K562 (cell line): ENCODE results near the gene SRCAP. TPM values are rescaled to one million over a fixed set of nuclear protein-coding genes. Genes with fewer than 3 reads are reported as not detected.

Experiments
- CHD1 ChIP-seq: fragments of 200-600 bp; sonication (generic); IDR thresholded peaks from one replicate; pipeline ENCODE4 v1.6.1; 2012; ENCODE audit warnings: mild to moderate bottlenecking, moderate library complexity, low read length, inconsistent platforms
- CTCFL ChIP-seq: IDR thresholded peaks from 2 replicates; pipeline ENCODE4 v1.6.1; 2011; ENCODE audit warnings: borderline replicate concordance, low read depth, mild to moderate bottlenecking, moderate library complexity, low read length; ENCODE audit not compliant: insufficient read depth, poor library complexity, severe bottlenecking
- ETV1 ChIP-seq: fragments of 450-650 bp; conservative IDR thresholded peaks from 2 replicates; pipeline ENCODE4 v1.6.1; 2016; ENCODE audit warnings: missing genetic modification characterization, control low read depth, low read depth, missing compliant biosample characterization
- FOXP4 ChIP-seq: sonication (generic); formaldehyde crosslinking; IDR thresholded peaks from 2 replicates; pipeline ENCODE4 v1.8.0; 2022; ENCODE audit warnings: mild to moderate bottlenecking, missing genetic modification reagents, borderline replicate concordance
- GABPA ChIP-seq: fragments of 200-800 bp; sonication (Bioruptor generic); conservative IDR thresholded peaks from 2 replicates; pipeline ENCODE4 v1.6.1; 2016; ENCODE audit warnings: low read depth, missing genetic modification characterization, missing compliant biosample characterization
- KDM2B ChIP-seq: fragments of 250-450 bp; sonication (Bioruptor Pico); IDR thresholded peaks from 2 replicates; pipeline ENCODE4 v1.8.0; 2021; ENCODE audit warnings: mild to moderate bottlenecking, moderate library complexity
- LCOR ChIP-seq: sonication (generic); formaldehyde crosslinking; IDR thresholded peaks from 2 replicates; pipeline ENCODE4 v1.8.0; 2022; ENCODE audit warnings: mild to moderate bottlenecking, missing genetic modification reagents
- PHB2 ChIP-seq: fragments of 450-650 bp; IDR thresholded peaks from 2 replicates; pipeline ENCODE4 v1.6.1; 2017; ENCODE audit warnings: low read depth
- RBBP5 ChIP-seq: fragments of 200-600 bp; sonication (generic); IDR thresholded peaks from 2 replicates; pipeline ENCODE4 v1.6.1; 2012; ENCODE audit warnings: borderline replicate concordance, mild to moderate bottlenecking, low read length, control low read depth, inconsistent platforms; ENCODE audit not compliant: insufficient read depth, poor library complexity, severe bottlenecking
- RBM39 ChIP-seq: fragments of 200-400 bp; formaldehyde crosslinking; optimal IDR thresholded peaks from 2 replicates; pipeline ENCODE3; 2018; ENCODE audit warnings: low read depth, low read length
- SRSF3 ChIP-seq: fragments of 200-400 bp; formaldehyde crosslinking; IDR thresholded peaks from 2 replicates; pipeline ENCODE4 v1.6.1; 2016; ENCODE audit warnings: mild to moderate bottlenecking, low read length, moderate library complexity; ENCODE audit not compliant: insufficient read depth
- ZBTB26 ChIP-seq: fragments of 450-650 bp; formaldehyde crosslinking; IDR thresholded peaks from 2 replicates; pipeline ENCODE4 v1.4.0; 2022; ENCODE audit warnings: missing genetic modification characterization
- ZBTB49 ChIP-seq: sonication (generic); formaldehyde crosslinking; IDR thresholded peaks from 2 replicates; pipeline ENCODE4 v1.8.0; 2022; ENCODE audit warnings: missing genetic modification reagents, mild to moderate bottlenecking, borderline replicate concordance
- ZNF324 ChIP-seq: fragments of 250-450 bp; sonication (Bioruptor Pico); IDR thresholded peaks from 2 replicates; pipeline ENCODE4 v1.4.0; 2020; ENCODE audit warnings: mild to moderate bottlenecking
- ZNF41 ChIP-seq: fragments of 250-450 bp; sonication (Bioruptor Pico); conservative IDR thresholded peaks from 2 replicates; pipeline ENCODE4 v1.4.0; 2020; ENCODE audit warnings: mild to moderate bottlenecking
- ZNF583 ChIP-seq: fragments of 250-450 bp; sonication (Bioruptor Pico); IDR thresholded peaks from 2 replicates; pipeline ENCODE4 v1.4.0; 2020
- ZNF830 ChIP-seq: fragments of 250-450 bp; sonication (Bioruptor Pico); IDR thresholded peaks from 2 replicates; pipeline ENCODE4 v1.5.0; 2021; ENCODE audit warnings: mild to moderate bottlenecking
- polyA plus RNA-seq, 8 experiments: library from polyadenylated mRNA; depleted of rRNA in 4 of 8; stranded (reverse) in 5 of 8; unstranded in 3 of 8; fragments of >200 nt; fragmentation: Nextera tagmentation in 2 of 8; fragmentation: Illumina TruSeq in 1 of 8; extraction: Ambion mirVana in 2 of 8; extraction: Trizol in 1 of 8; gene quantifications; 2 replicates each; pipeline versions ENCODE4 v1.2.1 to v1.2.3, GENCODE V29; 2011 to 2014; ENCODE audit warnings: inconsistent platforms in 1 of 8, missing spikeins in 1 of 8
- total RNA-seq, 7 experiments: library from RNA; depleted of rRNA in 6 of 7; stranded (reverse); fragments of >200 nt in 6 of 7; fragmentation: Illumina TruSeq in 2 of 7; extraction: Trizol in 2 of 7; gene quantifications; 2 replicates each; pipeline versions ENCODE4 v1.2.1 to v1.2.3, GENCODE V29; 2011 to 2021; ENCODE audit warnings: low replicate concordance in 1 of 7

Gene SRCAP
- total and polyA plus RNA-seq, 9 of the 15 experiments (the other 6 are each of a cell fraction or from before 2014, with no cell fraction given) = 0.21 to 62.6 (median 5.8) TPM

- TF ChIP-seq CTCFL (peak; percentile 99), ZNF41 (no peak), GABPA (tag) (no peak), ZBTB26 (CRISPR knock-in tag) (no peak), SRSF3 (0 out of 2 replicates have a peak, but pooled peaks have one; percentile 36), RBBP5 (peak; percentile 71), RBM39 (peak; percentile 77), KDM2B (CRISPR knock-in tag) (0 out of 2 replicates have a peak, but pooled peaks have one; percentile 78), ZBTB49 (no peak), PHB2 (0 out of 2 replicates have a peak, but pooled peaks have one; percentile 28), ZNF583 (CRISPR knock-in tag) (0 out of 2 replicates have a peak, but pooled peaks have one; percentile 44), FOXP4 (CRISPR knock-in tag) (no peak), CHD1 (peak; percentile 43), ZNF324 (CRISPR knock-in tag) (0 out of 2 replicates have a peak, but pooled peaks have one; percentile 29), LCOR (CRISPR knock-in tag) (no peak), ETV1 (no peak), ZNF830 (peak; percentile 55; the same call in 1 of the 2 replicates)
Measured at GRCh38 chr16:30651124-30652004, 47.6 kb upstream of the SRCAP start (continued).
